Measurements from ENCODE around the gene SBF2. TPM values are rescaled to one million over a fixed set of nuclear protein-coding genes. Genes with fewer than 3 reads are reported as not detected.
A peak's percentile ranks its signal among the peaks of the same experiment; 100 is the strongest.

SBF2 gene
- total and polyA plus RNA-seq, 2 of the 13 experiments (the other 11 are each of a cell fraction or from before 2014, with no cell fraction given), result 24.0 to 45.8 TPM

DNA sequence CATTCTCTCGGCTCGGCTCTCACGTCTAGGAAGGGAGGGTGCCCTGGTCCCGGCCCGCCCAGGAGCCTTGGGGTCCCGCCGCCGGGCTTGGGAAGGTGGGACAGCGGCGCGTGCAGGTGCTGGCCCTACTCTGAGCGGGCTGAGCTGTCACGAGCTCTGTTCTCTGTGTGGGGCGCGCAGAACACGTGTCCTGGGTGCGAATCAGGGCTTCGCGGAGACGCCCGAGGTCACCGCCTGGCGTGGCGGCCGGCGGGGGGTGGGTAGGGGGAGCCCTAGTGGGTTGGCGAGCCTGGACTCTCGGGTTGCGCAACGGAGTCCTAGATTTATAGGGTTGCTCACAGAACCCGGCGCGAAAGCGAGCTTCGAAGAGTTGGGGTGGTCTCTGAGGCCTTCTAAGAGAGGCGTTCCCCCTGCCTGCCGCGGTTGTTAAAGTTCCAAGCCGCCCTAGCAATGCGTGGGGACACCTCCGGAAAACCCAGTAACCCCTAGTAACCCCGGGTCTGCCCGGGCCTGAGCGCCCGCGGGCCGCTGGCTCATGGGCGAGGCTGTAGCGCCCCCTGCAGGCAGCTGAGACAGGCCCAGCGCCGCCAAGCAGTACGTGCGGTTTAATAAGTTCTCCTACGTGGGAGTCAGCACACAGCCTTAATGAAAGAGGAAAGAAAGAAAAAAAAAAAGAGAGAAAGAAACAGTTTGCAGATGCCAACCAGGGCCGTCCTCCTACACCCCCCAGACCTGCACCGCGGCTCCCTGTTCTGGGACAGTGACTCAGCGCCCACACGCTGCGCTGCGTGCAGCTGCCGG lies 13.6 kb upstream of the SBF2 start (continued):
- TF ChIP-seq, protein P1, sequence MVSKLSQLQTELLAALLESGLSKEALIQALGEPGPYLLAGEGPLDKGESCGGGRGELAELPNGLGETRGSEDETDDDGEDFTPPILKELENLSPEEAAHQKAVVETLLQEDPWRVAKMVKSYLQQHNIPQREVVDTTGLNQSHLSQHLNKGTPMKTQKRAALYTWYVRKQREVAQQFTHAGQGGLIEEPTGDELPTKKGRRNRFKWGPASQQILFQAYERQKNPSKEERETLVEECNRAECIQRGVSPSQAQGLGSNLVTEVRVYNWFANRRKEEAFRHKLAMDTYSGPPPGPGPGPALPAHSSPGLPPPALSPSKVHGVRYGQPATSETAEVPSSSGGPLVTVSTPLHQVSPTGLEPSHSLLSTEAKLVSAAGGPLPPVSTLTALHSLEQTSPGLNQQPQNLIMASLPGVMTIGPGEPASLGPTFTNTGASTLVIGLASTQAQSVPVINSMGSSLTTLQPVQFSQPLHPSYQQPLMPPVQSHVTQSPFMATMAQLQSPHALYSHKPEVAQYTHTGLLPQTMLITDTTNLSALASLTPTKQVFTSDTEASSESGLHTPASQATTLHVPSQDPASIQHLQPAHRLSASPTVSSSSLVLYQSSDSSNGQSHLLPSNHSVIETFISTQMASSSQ (IDR thresholded peaks at IDR 0.05; ENCODE audit: low read depth), result no peak
- TF ChIP-seq, protein P1 (CRISPR knock-in tag; IDR thresholded peaks at IDR 0.05; ENCODE audit: borderline replicate concordance), result peak; percentile 8; the same call in 1 of the 2 replicates
- TF ChIP-seq ZNF549 (CRISPR knock-in tag; IDR thresholded peaks at IDR 0.05) (no peak), TCF7 (IDR thresholded peaks at IDR 0.05; ENCODE audit: low read depth) (no peak), ZFX (CRISPR knock-in tag; IDR thresholded peaks at IDR 0.05; ENCODE audit: low read depth) (peak; percentile 72), CCDC6 (CRISPR knock-in tag; IDR thresholded peaks at IDR 0.05) (0 out of 2 replicates have a peak, but pooled peaks have one; percentile 39), ZNF501 (CRISPR knock-in tag; IDR thresholded peaks at IDR 0.05) (peak; percentile 75), TARDBP (CRISPR knock-in tag; IDR thresholded peaks at IDR 0.05) (no peak), RBAK (CRISPR knock-in tag; IDR thresholded peaks at IDR 0.05) (no peak), ZNF839 (CRISPR knock-in tag; IDR thresholded peaks at IDR 0.05; ENCODE audit: borderline replicate concordance) (no peak), SMARCC2 (IDR thresholded peaks at IDR 0.05) (no peak), ZEB1 (IDR thresholded peaks at IDR 0.05; ENCODE audit: insufficient replicate concordance, low read depth) (peak; percentile 41), MXI1 (IDR thresholded peaks at IDR 0.05; ENCODE audit: borderline replicate concordance, low read depth, low read length) (peak; percentile 55; the same call in 1 of the 3 replicates), ESRRA (CRISPR knock-in tag; IDR thresholded peaks at IDR 0.05; ENCODE audit: low read depth) (no peak), ZNF530 (CRISPR knock-in tag; IDR thresholded peaks at IDR 0.05; ENCODE audit: low read depth) (no peak)
- TF ChIP-seq, protein P2, sequence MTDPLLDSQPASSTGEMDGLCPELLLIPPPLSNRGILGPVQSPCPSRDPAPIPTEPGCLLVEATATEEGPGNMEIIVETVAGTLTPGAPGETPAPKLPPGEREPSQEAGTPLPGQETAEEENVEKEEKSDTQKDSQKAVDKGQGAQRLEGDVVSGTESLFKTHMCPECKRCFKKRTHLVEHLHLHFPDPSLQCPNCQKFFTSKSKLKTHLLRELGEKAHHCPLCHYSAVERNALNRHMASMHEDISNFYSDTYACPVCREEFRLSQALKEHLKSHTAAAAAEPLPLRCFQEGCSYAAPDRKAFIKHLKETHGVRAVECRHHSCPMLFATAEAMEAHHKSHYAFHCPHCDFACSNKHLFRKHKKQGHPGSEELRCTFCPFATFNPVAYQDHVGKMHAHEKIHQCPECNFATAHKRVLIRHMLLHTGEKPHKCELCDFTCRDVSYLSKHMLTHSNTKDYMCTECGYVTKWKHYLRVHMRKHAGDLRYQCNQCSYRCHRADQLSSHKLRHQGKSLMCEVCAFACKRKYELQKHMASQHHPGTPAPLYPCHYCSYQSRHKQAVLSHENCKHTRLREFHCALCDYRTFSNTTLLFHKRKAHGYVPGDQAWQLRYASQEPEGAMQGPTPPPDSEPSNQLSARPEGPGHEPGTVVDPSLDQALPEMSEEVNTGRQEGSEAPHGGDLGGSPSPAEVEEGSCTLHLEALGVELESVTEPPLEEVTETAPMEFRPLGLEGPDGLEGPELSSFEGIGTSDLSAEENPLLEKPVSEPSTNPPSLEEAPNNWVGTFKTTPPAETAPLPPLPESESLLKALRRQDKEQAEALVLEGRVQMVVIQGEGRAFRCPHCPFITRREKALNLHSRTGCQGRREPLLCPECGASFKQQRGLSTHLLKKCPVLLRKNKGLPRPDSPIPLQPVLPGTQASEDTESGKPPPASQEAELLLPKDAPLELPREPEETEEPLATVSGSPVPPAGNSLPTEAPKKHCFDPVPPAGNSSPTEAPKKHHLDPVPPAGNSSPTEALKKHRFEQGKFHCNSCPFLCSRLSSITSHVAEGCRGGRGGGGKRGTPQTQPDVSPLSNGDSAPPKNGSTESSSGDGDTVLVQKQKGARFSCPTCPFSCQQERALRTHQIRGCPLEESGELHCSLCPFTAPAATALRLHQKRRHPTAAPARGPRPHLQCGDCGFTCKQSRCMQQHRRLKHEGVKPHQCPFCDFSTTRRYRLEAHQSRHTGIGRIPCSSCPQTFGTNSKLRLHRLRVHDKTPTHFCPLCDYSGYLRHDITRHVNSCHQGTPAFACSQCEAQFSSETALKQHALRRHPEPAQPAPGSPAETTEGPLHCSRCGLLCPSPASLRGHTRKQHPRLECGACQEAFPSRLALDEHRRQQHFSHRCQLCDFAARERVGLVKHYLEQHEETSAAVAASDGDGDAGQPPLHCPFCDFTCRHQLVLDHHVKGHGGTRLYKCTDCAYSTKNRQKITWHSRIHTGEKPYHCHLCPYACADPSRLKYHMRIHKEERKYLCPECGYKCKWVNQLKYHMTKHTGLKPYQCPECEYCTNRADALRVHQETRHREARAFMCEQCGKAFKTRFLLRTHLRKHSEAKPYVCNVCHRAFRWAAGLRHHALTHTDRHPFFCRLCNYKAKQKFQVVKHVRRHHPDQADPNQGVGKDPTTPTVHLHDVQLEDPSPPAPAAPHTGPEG (CRISPR knock-in tag; IDR thresholded peaks at IDR 0.05), result no peak
- TF ChIP-seq, protein P3, sequence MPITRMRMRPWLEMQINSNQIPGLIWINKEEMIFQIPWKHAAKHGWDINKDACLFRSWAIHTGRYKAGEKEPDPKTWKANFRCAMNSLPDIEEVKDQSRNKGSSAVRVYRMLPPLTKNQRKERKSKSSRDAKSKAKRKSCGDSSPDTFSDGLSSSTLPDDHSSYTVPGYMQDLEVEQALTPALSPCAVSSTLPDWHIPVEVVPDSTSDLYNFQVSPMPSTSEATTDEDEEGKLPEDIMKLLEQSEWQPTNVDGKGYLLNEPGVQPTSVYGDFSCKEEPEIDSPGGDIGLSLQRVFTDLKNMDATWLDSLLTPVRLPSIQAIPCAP (CRISPR knock-in tag; IDR thresholded peaks at IDR 0.05; ENCODE audit: low read depth), result no peak
